ENCODE data around the gene ACVR1C. TPM values are rescaled to one million over a fixed set of nuclear protein-coding genes. Genes with fewer than 3 reads are reported as not detected.

ACVR1C gene
- total RNA-seq, 1 donor from 2014 or later, result 0.23 TPM

GRCh38 chr2:157476953-157477709, 151.5 kb downstream of the ACVR1C start:
- DNase-seq (ENCODE audit: low read depth), result no peak
- TF ChIP-seq CTCF (conservative IDR thresholded peaks at IDR 0.05; ENCODE audit: low read depth, low read length), result no peak
- H3K4me3 ChIP-seq (ENCODE audit: low read depth, low read length), result no peak overlapping the region

Other genes starting within 250 kb of the ACVR1C start
- gene CYTIP, start 184.8 kb downstream of the ACVR1C start, total RNA-seq, result 1.3 and 4.8 TPM in 2 replicates
- gene ACVR1, start 247.5 kb upstream of the ACVR1C start, total RNA-seq, result 5.5 and 7.2 TPM in 2 replicates